ENCODE data around the gene SDK2. TPM values are rescaled to one million over a fixed set of nuclear protein-coding genes. Genes with fewer than 3 reads are reported as not detected.

SDK2 gene
- polyA plus RNA-seq, 3 donors from 2014 or later: not detected

- Mint-ChIP-seq H3K4me3 (no peak overlapping the region), H3K27ac (no peak overlapping the region), H3K9me3 (no peaks in the 10 kb centered on the region), H3K27me3 (ENCODE audit: low read depth in 3 of 3) (peaks cover 6 to 17% (median 16%) of the 10 kb centered on the region in 3 donors), H3K4me1 (peaks cover 0 to 5% of the 10 kb centered on the region in 2 donors), H3K36me3 (no peaks in the 10 kb centered on the region)
- no peak for DNase-seq
Measured at GRCh38 chr17:73647772-73648542, 3.7 kb upstream of the SDK2 start.

- H3K4me1 Mint-ChIP-seq: peaks cover 0 to 6% of the 10 kb centered on the region in 2 donors
Measured at GRCh38 chr17:73647301-73647695, 3.1 kb upstream of the SDK2 start.

DNA sequence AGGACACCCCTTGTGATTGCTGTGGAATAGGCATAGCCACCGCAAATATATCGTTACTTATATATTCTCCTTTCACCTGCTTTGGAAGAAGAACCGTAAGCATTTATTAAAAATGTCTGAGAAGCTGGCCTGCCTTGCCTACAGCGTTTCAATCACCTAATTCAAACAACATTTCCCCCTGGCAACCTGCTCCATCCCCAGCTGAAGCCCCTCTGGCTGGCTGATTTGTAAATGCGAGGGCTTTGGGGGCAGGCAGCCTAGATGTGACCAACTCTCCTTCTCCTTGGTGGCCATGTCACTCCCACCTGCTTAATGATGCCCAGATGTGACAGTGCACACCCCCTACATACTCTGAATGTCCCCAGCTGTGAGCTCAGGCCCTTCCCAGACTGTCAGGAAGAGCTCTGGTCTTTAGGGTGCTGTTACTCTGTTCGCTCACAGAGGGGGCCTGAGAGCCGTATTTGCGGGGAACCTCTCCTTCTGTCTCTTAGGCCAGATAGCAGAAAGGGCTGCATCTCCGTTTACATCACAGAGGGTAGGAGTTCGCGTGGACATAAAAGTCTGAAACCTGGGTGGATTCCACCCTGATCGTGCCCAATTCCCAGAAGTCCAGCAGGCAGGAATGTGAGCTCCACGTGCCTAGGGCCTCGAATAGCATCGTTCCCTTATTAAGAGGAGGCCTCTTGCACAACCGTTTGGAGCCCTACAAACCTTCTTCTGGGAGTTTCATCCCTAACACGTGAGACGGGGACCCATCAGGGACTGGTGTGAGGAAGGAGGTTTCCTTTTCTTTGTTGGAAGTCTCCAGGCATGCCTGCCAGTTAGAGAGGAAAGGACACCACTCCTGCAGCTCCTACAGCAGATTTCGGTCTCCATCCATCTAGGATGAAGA, 2.4 kb upstream of the SDK2 start:
- Mint-ChIP-seq H3K36me3 (no peaks in the 10 kb centered on the region), H3K4me3 (peak overlapping the region in 1 of 5 donors; percentile 35), H3K27ac (no peak overlapping the region)

More at GRCh38 chr17:73647301-73647695, 3.1 kb upstream of the SDK2 start:
- DNase-seq: no peak
- Mint-ChIP-seq H3K36me3 (no peaks in the 10 kb centered on the region), H3K27ac (no peak overlapping the region), H3K4me3 (no peak overlapping the region), H3K27me3 (ENCODE audit: low read depth in 3 of 3) (peaks cover 6 to 20% (median 15%) of the 10 kb centered on the region in 3 donors), H3K9me3 (no peaks in the 10 kb centered on the region)

DNA sequence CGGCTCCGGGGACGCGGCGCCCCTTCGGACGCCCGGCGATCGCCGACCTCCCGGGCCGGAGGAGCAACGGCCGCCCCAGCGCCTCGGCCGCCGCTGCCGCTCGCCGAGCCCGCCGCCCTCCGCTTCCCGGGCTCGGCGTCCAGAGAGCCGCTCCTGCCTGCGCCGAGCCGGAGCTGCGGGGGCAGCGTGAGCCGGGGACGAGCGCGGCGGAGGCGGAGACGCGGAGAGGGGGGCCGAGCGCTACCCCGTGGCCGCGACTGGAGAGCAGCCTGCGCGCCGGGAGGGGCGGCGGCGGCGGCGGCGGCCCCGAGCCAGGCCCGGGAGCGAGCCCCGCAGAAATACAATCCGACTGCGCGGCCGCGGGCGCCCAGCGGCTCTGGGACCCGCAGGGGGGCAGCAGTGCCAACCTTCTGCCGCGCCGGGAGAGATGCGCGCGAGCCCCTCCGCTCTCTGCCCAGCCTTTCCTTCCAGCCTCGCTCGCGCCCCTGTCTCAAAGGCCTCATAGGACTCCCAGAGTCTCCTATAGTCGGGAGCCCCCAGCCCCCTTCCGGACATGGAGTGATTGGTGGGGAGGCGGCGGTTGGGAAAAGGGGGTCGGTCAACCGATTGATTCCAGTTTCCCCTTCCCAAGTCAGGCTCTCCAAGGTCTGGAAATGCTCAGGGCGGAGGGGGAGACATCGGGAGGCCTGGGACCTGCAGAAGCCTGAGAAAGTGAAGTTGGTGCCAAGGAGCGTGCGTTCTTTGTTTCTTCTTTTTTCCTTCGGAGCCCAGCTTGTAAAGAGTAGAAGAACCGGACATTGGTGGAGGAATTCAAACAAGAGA, 1.0 kb upstream of the SDK2 start:
- DNase-seq: no peak
- peak overlapping the region in 4 of 5 donors; percentile 13 to 36 (median 24) for H3K4me3 Mint-ChIP-seq
- H3K27me3 Mint-ChIP-seq (ENCODE audit: low read depth in 3 of 3): peaks cover 9 to 22% (median 20%) of the 10 kb centered on the region in 3 donors
- H3K27ac Mint-ChIP-seq: no peak overlapping the region
- H3K4me1 Mint-ChIP-seq: peaks cover 0 to 8% of the 10 kb centered on the region in 2 donors
- H3K9me3 Mint-ChIP-seq: peaks cover 0 to 1% (median 0%) of the 10 kb centered on the region in 6 donors
- no peaks in the 10 kb centered on the region for H3K36me3 Mint-ChIP-seq

More for the DNA sequence above, 2.4 kb upstream of the SDK2 start:
- DNase-seq: no peak
- H3K4me1 Mint-ChIP-seq: peaks cover 0 to 7% of the 10 kb centered on the region in 2 donors
- peaks cover 6 to 20% (median 18%) of the 10 kb centered on the region in 3 donors for H3K27me3 Mint-ChIP-seq (ENCODE audit: low read depth in 3 of 3)
- peaks cover 0 to 1% (median 0%) of the 10 kb centered on the region in 6 donors for H3K9me3 Mint-ChIP-seq

- H3K27ac Mint-ChIP-seq: no peak overlapping the region
- H3K36me3 Mint-ChIP-seq: no peaks in the 10 kb centered on the region
- peaks cover 0 to 1% (median 0%) of the 10 kb centered on the region in 6 donors for H3K9me3 Mint-ChIP-seq
- H3K4me1 Mint-ChIP-seq: peaks cover 0 to 8% of the 10 kb centered on the region in 2 donors
- DNase-seq: no peak
- H3K4me3 Mint-ChIP-seq: peak overlapping the region in 3 of 5 donors; percentile 33 to 74 (median 40)
- H3K27me3 Mint-ChIP-seq (ENCODE audit: low read depth in 3 of 3): peaks cover 9 to 23% (median 20%) of the 10 kb centered on the region in 3 donors
Measured at GRCh38 chr17:73643852-73644144, 447 bp downstream of the SDK2 start.

DNA sequence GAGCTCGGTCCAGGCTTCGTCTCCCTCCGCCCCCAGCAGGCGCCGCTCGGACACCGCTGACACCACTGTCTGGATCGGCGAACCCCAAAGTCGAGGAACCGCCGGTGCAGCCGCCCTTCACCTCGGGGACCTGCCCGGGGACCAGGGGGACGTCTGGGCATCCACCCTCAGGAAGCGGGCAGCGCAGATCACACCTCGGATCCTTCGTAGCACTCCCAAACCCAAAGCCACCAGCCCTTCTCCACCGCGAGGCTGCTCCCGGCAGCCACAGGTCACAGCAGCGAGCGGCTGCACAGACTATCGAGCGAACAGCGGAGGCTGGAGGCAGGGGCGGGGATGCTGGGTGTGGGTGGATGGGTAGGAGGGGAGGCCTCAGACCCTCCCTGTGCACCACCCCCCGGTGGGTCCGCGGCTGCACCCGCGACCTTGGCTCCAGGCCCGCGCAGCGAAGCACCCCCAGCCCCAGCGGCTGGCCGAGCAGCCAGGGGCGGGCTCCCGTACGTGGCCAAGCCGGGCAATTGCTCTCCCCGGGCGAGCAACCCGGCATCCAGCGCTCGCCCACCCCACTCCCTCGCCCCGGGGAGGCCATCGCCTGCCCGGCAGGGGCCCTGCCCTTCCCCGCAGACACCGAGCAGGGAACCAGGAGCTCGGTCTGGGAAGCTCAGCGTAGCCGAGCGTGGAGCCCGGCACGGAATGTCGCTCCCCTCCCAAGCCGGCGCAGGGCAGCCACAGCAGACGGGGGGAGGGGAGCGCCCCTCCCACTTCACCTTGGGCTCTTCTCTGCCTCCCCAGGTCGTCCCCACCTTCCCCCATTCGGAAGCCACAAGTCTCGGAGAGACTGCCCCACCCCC, 1.0 kb downstream of the SDK2 start:
- Mint-ChIP-seq H3K4me1 (peaks cover 0 to 8% of the 10 kb centered on the region in 2 donors), H3K9me3 (peaks cover 0 to 1% (median 0%) of the 10 kb centered on the region in 6 donors), H3K36me3 (no peaks in the 10 kb centered on the region), H3K4me3 (peak overlapping the region in 3 of 5 donors; percentile 2 to 51 (median 50)), H3K27ac (no peak overlapping the region), H3K27me3 (ENCODE audit: low read depth in 3 of 3) (peaks cover 9 to 23% (median 20%) of the 10 kb centered on the region in 3 donors)
- peak in 1 of 3 donors; percentile 12 for DNase-seq

- DNase-seq: no peak
- H3K27ac Mint-ChIP-seq: no peak overlapping the region
Measured at GRCh38 chr17:73642659-73643000, 1.6 kb downstream of the SDK2 start.

GRCh38 chr17:73641826-73642600, 2.2 kb downstream of the SDK2 start:
- no peaks in the 10 kb centered on the region for H3K36me3 Mint-ChIP-seq
- peaks cover 0 to 1% (median 0%) of the 10 kb centered on the region in 6 donors for H3K9me3 Mint-ChIP-seq
- H3K4me3 Mint-ChIP-seq: peak overlapping the region in 1 of 5 donors; percentile 13
- H3K4me1 Mint-ChIP-seq: peaks cover 0 to 8% of the 10 kb centered on the region in 2 donors
- no peak overlapping the region for H3K27ac Mint-ChIP-seq
- no peak for DNase-seq
- H3K27me3 Mint-ChIP-seq (ENCODE audit: low read depth in 3 of 3): peaks cover 9 to 16% (median 13%) of the 10 kb centered on the region in 3 donors

More at GRCh38 chr17:73642659-73643000, 1.6 kb downstream of the SDK2 start:
- Mint-ChIP-seq H3K4me3 (peak overlapping the region in 2 of 5 donors; percentile 50 to 51), H3K36me3 (no peaks in the 10 kb centered on the region), H3K4me1 (peaks cover 0 to 8% of the 10 kb centered on the region in 2 donors), H3K9me3 (peaks cover 0 to 1% (median 0%) of the 10 kb centered on the region in 6 donors), H3K27me3 (ENCODE audit: low read depth in 3 of 3) (peaks cover 9 to 18% (median 17%) of the 10 kb centered on the region in 3 donors)

GRCh38 chr17:73640691-73641090, 3.6 kb downstream of the SDK2 start:
- Mint-ChIP-seq H3K4me1 (peaks cover 0 to 6% of the 10 kb centered on the region in 2 donors), H3K9me3 (peaks cover 0 to 1% (median 0%) of the 10 kb centered on the region in 6 donors), H3K4me3 (no peak overlapping the region), H3K27ac (no peak overlapping the region), H3K27me3 (ENCODE audit: low read depth in 3 of 3) (peaks cover 6 to 9% (median 8%) of the 10 kb centered on the region in 3 donors), H3K36me3 (no peaks in the 10 kb centered on the region)
- no peak for DNase-seq

DNA sequence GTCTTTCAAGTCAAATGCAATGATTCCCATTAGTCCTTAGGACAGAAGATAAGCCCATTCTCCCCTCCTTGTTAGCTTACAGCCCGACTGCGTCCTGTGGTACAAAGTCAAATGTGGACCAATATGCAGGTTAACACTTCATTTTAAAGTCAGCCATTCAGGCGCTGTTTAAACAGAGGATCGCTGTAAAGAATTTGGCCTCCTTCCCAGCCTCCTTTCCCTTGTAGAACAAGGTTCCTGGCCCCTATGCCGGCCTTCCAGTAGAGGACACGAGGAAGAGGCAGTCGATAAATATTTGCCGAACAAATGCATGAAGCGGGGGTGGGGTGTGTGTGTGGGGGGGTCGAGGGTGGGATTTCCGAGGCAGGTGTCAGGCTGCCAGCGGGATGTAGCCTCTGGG, 4.3 kb downstream of the SDK2 start:
- DNase-seq: no peak
- H3K4me3 Mint-ChIP-seq: no peak overlapping the region
- no peak overlapping the region for H3K27ac Mint-ChIP-seq
- peaks cover 0 to 1% (median 0%) of the 10 kb centered on the region in 6 donors for H3K9me3 Mint-ChIP-seq
- no peaks in the 10 kb centered on the region for H3K36me3 Mint-ChIP-seq
- H3K27me3 Mint-ChIP-seq (ENCODE audit: low read depth in 3 of 3): peaks cover 5 to 8% (median 6%) of the 10 kb centered on the region in 3 donors
- H3K4me1 Mint-ChIP-seq: peaks cover 0 to 6% of the 10 kb centered on the region in 2 donors

DNA sequence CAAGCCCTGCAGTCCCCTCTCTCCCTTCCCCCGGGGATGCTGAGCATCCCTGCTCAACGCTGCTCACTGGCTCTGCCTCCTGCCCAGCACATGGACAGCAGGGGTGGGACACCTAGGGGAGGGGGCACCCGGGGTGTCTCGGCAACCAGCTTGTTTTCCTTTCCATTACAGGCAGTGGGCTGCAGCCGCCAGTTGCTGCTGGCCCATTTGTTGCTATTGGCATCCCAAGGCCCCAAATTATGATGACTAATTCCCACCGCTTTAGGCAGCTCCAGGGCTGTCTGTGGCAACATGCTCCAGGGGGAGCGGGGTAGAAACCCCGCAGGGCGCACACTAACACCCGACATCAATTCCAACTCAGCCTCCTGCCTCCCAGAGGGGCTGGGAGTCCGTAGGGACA, 4.9 kb downstream of the SDK2 start:
- Mint-ChIP-seq H3K4me1 (peaks cover 0 to 6% of the 10 kb centered on the region in 2 donors), H3K27ac (no peak overlapping the region), H3K27me3 (ENCODE audit: low read depth in 3 of 3) (peaks cover 5 to 8% (median 6%) of the 10 kb centered on the region in 3 donors), H3K4me3 (no peak overlapping the region), H3K36me3 (no peaks in the 10 kb centered on the region), H3K9me3 (peaks cover 0 to 1% (median 0%) of the 10 kb centered on the region in 6 donors)
- DNase-seq: no peak

DNA sequence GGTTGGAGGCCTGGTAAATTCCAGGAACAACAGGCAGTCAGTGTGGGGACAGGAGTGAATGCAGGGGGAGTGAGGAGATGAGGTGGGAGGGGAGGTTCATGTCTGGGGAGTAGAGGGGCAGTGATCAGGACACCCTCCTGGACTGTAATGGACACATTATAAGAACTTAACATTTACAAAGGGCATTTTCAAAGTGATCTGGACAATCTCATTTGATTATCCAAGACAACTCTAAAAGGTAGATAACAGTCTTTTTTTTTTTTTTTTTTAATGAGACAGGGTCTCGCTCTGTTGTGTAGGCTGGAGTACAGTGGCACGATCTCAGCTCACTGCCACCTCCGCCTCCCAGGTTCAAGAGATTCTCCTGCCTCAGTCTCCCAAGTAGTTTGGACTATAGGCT, 5.7 kb downstream of the SDK2 start:
- no peak for DNase-seq
- Mint-ChIP-seq H3K4me1 (peaks cover 0 to 4% of the 10 kb centered on the region in 2 donors), H3K27me3 (ENCODE audit: low read depth in 3 of 3) (peaks cover 3 to 8% (median 3%) of the 10 kb centered on the region in 3 donors), H3K9me3 (peaks cover 0 to 1% (median 0%) of the 10 kb centered on the region in 6 donors), H3K27ac (no peak overlapping the region), H3K4me3 (no peak overlapping the region), H3K36me3 (no peaks in the 10 kb centered on the region)

All from immature natural killer cell (primary cell).